PC-3 (cell line): Measurements from ENCODE around the gene TBX2. TPM values are rescaled to one million over a fixed set of nuclear protein-coding genes. Genes with fewer than 3 reads are reported as not detected.

Experiments used
- ATAC-seq: fragments of 200-7000 bp; cut with Tn5 transposase; 2 replicates; pipeline ENCODE4 v1.9.1; 2020; ENCODE audit warnings: mild to moderate bottlenecking, moderate library complexity
- BruUV-seq: library from RNA; stranded (reverse); fragments of 400-500 nt; replicated peaks from 2 replicates; lab custom pipeline; 2021; lab: Mats Ljungman, UMichigan
- CTCF ChIA-PET: fragments of 300-600 bp; sonication (Branson Sonifier 250); formaldehyde crosslinking; loops from one replicate; lab custom pipeline; 2022; ENCODE audit warnings: antibody characterized with exemption; lab: Charles Lee
- POLR2A ChIA-PET: fragments of 300-600 bp; sonication (Branson Sonifier 250); formaldehyde crosslinking; loops from one replicate; lab custom pipeline; 2022; ENCODE audit warnings: antibody characterized with exemption; ENCODE audit not compliant: unreplicated experiment; lab: Charles Lee
- DNase-seq: peaks from one replicate; pipeline ENCODE4 v3.0.0-alpha.2; 2015
- H2AFZ ChIP-seq: fragments of 300-600 bp; sonication (generic); 2 replicates; pipeline ENCODE4 v1.6.0; 2016; ENCODE audit warnings: antibody characterized with exemption, low read length
- H3F3A ChIP-seq: fragments of 300-600 bp; sonication (generic); one replicate; pipeline ENCODE4 v1.6.0; 2017; ENCODE audit warnings: antibody characterized with exemption, low read length, control low read depth, mild to moderate bottlenecking; ENCODE audit not compliant: unreplicated experiment
- H3K27ac ChIP-seq: fragments of 300-600 bp; sonication (generic); 2 replicates; pipeline ENCODE4 v1.5.1; 2016; ENCODE audit warnings: mild to moderate bottlenecking, low read length
- H3K27me3 ChIP-seq: fragments of 300-600 bp; sonication (generic); 2 replicates; pipeline ENCODE4 v1.6.1; 2016; ENCODE audit warnings: low read length, mixed read lengths
- H3K36me3 ChIP-seq: fragments of 300-600 bp; sonication (generic); 2 replicates; pipeline ENCODE4 v1.6.1; 2016; ENCODE audit warnings: low read depth, mixed run types, low read length, mixed read lengths
- H3K4me1 ChIP-seq: fragments of 300-600 bp; sonication (generic); 2 replicates; pipeline ENCODE4 v1.5.1; 2016; ENCODE audit warnings: low read length; ENCODE audit not compliant: insufficient read depth
- H3K4me2 ChIP-seq: fragments of 300-600 bp; sonication (generic); 2 replicates; pipeline ENCODE4 v1.6.0; 2016; ENCODE audit warnings: low read length
- H3K4me3 ChIP-seq: fragments of 300-600 bp; sonication (generic); 2 replicates; pipeline ENCODE4 v1.5.1; 2016; ENCODE audit warnings: mild to moderate bottlenecking, low read length, mixed read lengths
- H3K79me2 ChIP-seq: fragments of 300-600 bp; sonication (generic); 2 replicates; pipeline ENCODE4 v1.6.1; 2017; ENCODE audit warnings: low read length, mixed read lengths
- H3K9ac ChIP-seq: fragments of 300-600 bp; sonication (generic); 2 replicates; pipeline ENCODE4 v1.6.0; 2016; ENCODE audit warnings: mild to moderate bottlenecking, low read length
- H3K9me2 ChIP-seq: fragments of 300-600 bp; sonication (generic); replicated peaks from 2 replicates; pipeline ENCODE4 v1.6.1; 2016; ENCODE audit warnings: mixed run types, low read length, mixed read lengths
- H3K9me3 ChIP-seq: fragments of 300-600 bp; sonication (generic); 2 replicates; pipeline ENCODE4 v1.6.1; 2016; ENCODE audit warnings: low read length, mixed read lengths
- H4K20me1 ChIP-seq: fragments of 300-600 bp; sonication (generic); 2 replicates; pipeline ENCODE4 v1.6.1; 2016; ENCODE audit warnings: low read length, mixed read lengths
- CTCF ChIP-seq: fragments of 300-600 bp; sonication (generic); conservative IDR thresholded peaks from 2 replicates; pipeline ENCODE4 v1.5.1; 2017; ENCODE audit warnings: antibody characterized with exemption, low read depth, mild to moderate bottlenecking, low read length
- EZH2 ChIP-seq: fragments of 300-600 bp; sonication (generic); IDR thresholded peaks from one replicate; pipeline ENCODE4 v1.6.1; 2017; ENCODE audit warnings: antibody characterized with exemption, mild to moderate bottlenecking, low read length; ENCODE audit not compliant: unreplicated experiment
- EZH2phosphoT487 ChIP-seq: fragments of 300-600 bp; sonication (generic); IDR thresholded peaks from 2 replicates; pipeline ENCODE4 v1.6.1; 2018; ENCODE audit warnings: mild to moderate bottlenecking, antibody characterized with exemption, low read length, borderline replicate concordance
- intact Hi-C: fragments of 100-400 bp; cut with micrococcal nuclease; formaldehyde crosslinking; loops from 2 replicates; pipeline ENCODE4 v1.9.0; 2023
- total RNA-seq: library from RNA; depleted of rRNA; stranded (reverse); fragments of >200 nt; gene quantifications from 2 replicates; pipeline ENCODE4 v1.2.3, GENCODE V29; 2014

Gene TBX2
- total RNA-seq, 1 experiment from 2014 or later: 7.1 TPM

- Histone ChIP-seq H3K9me3 (no peaks in the 10 kb centered on the region), H3K27ac (no peak overlapping the region), H4K20me1 (no peaks in the 10 kb centered on the region), H2AFZ (no peak overlapping the region), H3K9me2 (no peaks in the 10 kb centered on the region), H3K36me3 (no peaks in the 10 kb centered on the region), H3F3A (no peaks in the 10 kb centered on the region), H3K9ac (no peak overlapping the region), H3K27me3 (no peaks in the 10 kb centered on the region), H3K4me1 (no peaks in the 10 kb centered on the region), H3K79me2 (no peaks in the 10 kb centered on the region), H3K4me3 (no peak overlapping the region), H3K4me2 (no peak overlapping the region)
- ATAC-seq: no peak
- TF ChIP-seq CTCF (no peak), EZH2 (no peak), EZH2phosphoT487 (no peak)
- BruUV-seq: no TSS peak
- intact Hi-C loops: no loop called here
- ChIA-PET CTCF (no interaction called here), POLR2A (no interaction called here)
- no peak for DNase-seq
Measured at GRCh38 chr17:61451538-61452300, 52.1 kb downstream of the TBX2 start.

- Histone ChIP-seq H3K4me3 (no peak within 1 kb of the TSS), H3K9ac (no peak within 1 kb of the TSS), H4K20me1 (no peaks in the 10 kb centered on the region), H3F3A (no peaks in the 10 kb centered on the region), H3K4me2 (no peak within 1 kb of the TSS), H3K9me3 (no peaks in the 10 kb centered on the region), H3K79me2 (no peaks in the 10 kb centered on the region), H3K36me3 (no peaks in the 10 kb centered on the region), H3K27me3 (no peaks in the 10 kb centered on the region), H2AFZ (no peak within 1 kb of the TSS), H3K4me1 (no peaks in the 10 kb centered on the region), H3K9me2 (no peaks in the 10 kb centered on the region), H3K27ac (no peak within 1 kb of the TSS)
- TF ChIP-seq EZH2 (no peak), CTCF (no peak), EZH2phosphoT487 (no peak)
- ChIA-PET CTCF (no interaction called here), POLR2A (no interaction called here)
- no TSS peak for BruUV-seq
- intact Hi-C loops: no loop called here
- DNase-seq (no peak), ATAC-seq (no peak)
Measured at GRCh38 chr17:61452301-61453290, 53.0 kb downstream of the TBX2 start, which contains the start of gene TBX4. TBX4 (plus strand) TSS chr17:61452422; CDS start chr17:61456491, 4,069 bp downstream.
